Activated CD4-positive, alpha-beta T cell treated with anti-CD3 and anti-CD28 coated beads for 48 hours (primary cell): ENCODE results near the gene NDN.
"Not testable (repeated sequence)": the region's sequence is repeated elsewhere in the genome, so short reads cannot be mapped to it uniquely, and the experiment has no call there.

Source experiments
- DNase-seq: peaks from one replicate; pipeline ENCODE4 v3.0.0-alpha.2; 2020

NDN gene, protein sequence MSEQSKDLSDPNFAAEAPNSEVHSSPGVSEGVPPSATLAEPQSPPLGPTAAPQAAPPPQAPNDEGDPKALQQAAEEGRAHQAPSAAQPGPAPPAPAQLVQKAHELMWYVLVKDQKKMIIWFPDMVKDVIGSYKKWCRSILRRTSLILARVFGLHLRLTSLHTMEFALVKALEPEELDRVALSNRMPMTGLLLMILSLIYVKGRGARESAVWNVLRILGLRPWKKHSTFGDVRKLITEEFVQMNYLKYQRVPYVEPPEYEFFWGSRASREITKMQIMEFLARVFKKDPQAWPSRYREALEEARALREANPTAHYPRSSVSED

DNA sequence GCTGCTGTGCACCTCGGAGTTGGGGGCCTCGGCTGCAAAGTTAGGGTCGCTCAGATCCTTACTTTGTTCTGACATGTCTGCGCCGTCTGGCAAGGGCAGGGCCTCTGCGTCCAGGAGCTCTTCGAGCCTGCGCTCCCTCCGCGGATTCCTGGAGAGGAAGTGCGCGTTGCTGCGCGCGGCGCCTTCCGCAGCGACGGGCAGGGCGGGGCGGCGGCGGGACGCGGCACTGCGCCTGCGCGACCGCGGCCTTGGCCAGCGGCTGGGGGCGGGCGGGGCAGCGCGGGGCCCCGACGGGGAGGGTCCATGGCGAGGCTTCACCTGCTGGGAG lies at the start of gene NDN:
Gene NDN (minus strand): TSS at position 163 of the 328 bp plus-strand sequence. CDS start 88 bp downstream, at position 75.
- DNase-seq: peak; percentile 15

DNA sequence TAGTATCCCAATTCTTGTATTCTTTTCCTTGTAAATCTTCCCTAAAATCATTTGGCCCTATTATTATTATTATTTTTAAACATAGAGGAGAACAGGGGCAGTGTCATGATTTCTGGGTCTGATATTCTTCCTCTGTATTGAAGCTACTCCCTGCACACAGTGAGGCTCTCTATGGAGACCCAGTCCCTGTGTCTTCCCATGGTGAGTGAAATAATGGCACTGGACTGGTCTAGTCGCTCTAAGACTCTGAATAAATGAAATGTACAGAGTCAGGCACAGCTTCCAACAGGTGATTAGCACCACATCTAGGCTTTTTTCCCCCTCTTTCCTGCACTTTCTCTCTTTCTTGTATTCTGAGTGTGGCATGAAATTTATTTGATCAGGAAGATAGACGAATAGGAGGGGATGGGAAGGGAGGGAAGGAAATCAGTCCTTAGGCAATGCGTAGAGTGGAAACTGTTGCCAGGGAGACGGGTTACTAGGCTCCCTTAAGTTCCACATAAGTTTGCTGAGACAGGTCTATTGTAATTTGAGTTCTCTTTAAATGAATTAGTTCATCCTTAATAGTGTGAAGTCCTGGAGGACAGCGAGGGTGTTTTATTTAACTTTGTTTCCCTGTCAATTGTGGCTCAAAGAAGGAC lies 49.0 kb upstream of the NDN start:
- no peak for DNase-seq

DNA sequence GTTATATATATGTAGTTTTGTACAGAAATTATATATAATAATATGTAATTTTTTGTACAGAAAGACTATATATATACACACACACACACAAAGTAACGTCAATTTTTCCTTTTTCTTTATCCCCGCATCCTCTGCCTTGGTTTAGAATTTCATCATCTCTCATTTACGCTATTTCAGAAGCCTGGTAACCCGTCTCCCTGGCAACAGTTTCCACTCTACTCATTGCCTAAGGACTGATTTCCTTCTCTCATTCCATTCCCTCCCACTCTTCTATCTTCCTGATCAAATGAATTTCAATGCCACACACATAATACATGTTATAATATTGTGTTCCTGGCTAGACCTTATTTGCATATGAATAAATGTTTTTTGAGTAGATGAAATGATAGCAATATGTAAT lies 47.8 kb upstream of the NDN start:
- DNase-seq: no peak

DNA sequence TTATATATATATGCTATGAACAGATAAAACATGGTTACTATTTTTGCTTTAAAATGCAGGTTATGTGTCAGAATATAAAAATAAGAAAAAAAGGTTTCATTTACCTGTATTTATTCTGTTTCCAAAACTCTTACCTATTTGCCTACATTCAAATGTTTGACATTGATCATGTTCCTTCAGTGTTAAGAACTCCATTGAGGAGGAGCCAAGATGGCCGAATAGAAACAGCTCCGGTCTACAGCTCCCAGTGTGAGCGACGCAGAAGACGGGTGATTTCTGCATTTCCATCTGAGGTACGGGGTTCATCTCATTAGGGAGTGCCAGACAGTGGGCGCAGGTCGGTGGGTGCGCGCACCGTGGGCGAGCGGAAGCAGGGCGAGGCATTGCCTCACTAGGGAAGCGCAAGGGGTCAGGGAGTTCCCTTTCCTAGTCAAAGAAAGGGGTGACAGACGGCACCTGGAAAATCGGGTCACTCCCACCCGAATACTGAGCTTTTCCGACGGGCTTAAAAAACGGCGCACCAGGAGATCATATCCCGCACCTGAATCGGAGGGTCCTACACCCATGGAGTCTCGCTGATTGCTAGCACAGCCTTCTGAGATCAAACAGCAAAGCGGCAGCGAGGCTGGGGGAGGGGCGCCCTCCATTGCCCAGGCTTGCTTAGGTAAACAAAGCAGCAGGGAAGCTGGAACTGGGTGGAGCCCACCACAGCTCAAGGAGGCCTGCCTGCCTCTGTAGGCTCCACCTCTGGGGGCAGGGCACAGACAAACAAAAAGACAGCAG lies 27.0 kb upstream of the NDN start:
- DNase-seq: not testable (repeated sequence)

DNA sequence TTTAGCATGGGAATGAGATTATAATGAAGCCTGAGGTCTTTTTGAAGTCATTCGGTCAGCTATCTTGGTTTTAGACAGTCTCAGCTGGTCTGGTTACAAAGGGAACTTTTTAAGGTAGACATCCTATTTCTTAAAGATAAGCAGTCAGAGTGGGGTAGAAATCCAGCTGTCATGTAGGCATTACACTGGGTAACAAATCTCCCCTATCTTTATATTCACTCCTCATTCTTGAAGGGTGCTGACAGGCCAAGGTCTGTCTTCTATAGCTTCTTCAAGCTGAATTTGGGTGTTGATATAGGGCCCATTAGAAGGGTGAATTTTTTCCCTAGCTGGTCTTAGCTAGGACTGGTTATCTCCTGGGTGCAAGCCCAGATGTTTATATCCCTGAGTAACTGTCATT lies 21.2 kb upstream of the NDN start:
- no peak for DNase-seq

DNA sequence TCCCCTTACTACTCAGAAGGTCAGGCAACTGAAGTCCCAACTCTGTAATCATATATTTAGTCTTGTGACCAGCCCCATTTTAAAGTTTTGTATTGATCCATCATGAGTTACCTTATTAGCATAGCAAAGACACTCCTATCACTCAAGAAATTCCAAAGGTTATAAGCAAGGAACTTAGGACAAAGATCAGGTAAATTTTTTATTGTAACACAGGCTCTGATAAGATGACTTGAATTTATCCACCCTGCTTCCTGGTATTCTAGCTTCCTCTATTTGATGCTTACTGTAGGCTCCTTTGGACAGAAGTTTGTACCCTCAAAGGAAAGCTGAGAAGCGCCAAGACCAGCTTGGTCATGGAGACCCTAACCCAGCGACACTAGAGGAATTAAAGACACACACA lies 8.2 kb upstream of the NDN start:
- no peak for DNase-seq

DNA sequence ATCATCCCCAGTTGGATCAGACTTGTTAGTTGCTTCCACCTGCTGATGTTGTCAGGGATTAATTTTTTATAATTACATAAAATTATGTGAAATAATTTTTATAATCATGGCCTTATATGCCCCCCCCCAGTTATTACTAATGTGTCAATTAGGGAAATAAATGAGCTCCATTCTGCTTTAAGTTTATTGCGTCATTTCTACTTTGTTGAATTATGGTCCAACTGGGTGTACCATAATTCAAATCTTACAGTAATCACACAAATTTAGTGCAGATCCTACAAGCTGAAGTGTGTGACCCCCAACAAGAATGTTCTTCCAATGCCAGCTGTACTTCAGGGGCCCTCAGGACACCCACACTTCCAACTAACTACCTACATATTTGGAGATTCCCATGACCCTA lies 7.5 kb upstream of the NDN start:
- no peak for DNase-seq

DNA sequence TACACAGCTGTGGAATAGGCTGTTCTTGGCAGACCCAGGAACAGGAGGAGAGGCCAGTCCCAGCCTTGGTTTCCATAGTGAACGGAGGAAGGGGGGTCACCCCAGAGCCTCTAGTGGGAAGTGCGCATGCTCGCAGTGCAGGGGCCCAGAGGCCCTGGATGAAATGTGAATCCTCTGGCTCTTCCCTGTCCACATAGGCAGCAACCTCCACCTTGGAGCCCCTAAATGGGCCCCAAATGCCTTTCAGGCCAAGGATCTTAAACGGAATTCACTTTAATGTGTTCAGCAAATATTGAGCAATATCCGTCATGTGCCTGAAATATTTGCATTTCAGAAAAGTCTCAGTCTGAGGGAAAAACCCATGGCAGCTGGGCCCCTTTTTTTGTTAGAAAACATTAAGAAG lies 3.3 kb upstream of the NDN start:
- no peak for DNase-seq

DNA sequence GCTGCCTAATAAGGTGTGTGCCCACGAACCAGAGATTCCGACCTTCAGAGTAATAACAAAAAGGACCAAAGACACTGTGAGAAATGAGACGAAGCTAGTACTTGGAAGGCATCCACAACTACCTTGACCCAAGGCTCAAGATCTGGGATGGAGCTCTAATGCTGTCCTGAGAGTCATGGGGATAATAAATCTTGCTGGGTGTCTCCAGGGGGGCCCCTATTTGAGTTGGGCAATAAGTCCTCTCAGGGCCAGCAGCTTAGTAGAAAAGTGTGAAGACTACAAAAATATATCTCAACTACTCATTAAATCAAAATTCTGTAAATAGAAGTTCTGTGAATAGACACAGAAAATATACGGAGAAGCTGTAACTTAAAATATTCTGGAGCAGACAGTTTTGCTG lies 2.9 kb upstream of the NDN start:
- no peak for DNase-seq

DNA sequence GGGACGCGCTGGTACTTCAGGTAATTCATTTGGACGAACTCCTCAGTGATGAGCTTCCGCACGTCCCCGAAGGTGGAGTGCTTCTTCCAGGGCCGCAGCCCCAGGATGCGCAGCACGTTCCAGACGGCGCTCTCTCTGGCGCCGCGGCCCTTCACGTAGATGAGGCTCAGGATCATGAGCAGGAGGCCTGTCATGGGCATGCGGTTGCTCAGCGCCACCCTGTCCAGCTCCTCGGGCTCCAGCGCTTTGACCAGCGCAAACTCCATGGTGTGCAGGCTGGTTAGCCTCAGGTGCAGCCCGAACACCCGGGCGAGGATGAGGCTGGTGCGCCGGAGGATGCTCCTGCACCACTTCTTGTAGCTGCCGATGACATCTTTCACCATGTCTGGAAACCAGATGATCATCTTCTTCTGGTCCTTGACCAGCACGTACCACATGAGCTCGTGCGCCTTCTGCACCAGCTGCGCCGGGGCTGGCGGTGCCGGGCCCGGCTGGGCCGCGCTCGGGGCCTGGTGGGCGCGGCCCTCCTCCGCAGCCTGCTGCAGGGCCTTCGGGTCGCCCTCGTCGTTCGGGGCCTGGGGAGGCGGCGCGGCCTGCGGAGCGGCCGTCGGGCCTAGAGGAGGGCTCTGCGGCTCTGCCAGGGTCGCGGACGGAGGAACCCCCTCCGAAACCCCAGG lies 501 bp downstream of the NDN start:
- DNase-seq: no peak

DNA sequence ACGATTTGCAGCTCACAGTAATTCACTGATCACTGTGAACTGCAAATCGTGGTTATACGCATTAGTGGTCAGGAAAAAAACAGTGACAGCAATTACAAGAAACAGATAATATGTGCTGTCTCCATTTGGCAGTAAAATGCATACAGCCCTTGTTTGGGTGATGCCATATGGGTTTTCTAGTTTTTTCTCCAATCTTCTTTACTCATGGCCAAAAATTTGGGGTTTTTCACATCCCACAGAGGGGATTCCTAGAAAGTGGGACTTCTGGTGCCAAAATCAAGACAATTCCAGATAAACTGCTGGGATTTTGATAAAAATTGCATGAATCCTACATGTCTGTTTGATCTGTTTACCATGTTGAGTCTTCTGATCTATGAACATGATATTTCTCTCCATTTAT lies 15.6 kb downstream of the NDN start:
- no peak for DNase-seq

DNA sequence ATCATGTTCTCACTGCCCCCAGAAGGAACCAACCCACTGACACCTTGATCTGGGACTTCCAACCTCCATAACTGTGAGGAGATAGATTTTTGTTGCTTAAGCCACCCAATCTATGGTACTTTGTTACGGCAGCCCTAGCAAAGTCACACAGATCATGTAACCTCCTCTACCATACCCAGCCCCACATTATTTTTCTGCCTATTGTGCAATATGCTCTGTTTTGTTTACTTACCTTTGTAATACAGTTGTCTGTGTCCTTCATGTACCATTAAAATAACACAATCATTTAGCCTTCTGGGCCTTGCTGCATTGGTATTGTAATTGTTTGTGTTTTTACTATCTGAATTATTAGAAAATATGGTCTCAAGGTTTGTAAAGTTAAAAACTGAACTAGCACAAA lies 16.1 kb downstream of the NDN start:
- no peak for DNase-seq

DNA sequence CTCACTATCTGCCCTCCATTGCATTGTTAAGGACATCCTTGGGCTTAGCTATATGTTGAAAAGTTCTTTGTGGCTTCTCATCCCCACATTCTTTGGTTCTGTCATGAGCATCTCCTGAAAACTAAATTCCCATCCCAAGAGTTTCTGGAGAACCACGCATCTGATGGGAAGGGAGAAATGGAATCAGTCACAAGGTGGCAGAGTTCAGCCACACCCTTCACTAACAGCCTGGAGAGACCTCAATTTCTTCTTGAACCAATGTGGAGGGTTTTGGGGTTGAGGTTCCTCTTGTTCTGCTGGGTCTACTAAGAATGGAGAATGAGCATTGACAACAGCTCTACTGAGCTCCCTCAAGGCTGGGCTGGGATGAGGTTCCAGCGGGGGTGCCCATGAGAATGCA lies 23.9 kb downstream of the NDN start:
- no peak for DNase-seq

DNA sequence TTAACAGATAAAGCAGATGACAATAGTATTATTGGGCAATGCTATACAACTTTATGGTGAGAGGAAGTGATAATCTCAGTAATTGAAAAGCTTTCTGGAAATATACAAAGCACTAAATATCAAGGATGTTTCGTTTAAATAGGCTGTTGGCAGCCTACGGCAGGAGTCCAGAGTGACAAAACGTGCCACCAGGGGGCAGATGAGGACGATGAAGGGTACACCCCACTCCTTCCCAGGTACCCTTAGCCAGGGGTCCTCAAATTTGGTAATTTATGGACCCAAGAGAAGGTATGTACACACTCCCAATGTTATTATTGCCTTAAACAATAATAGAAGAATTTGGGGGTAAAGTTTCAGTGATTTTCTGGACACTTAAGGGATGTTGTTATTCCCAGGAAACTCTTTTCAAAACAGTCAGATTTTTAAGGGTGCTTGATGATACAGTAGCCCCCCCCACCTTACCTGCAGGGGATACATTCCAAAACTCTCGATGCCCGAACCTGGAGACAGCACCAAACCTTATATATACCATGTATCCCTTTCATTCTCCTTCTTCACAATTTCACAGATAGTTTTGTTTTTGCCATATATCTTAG lies 38.1 kb downstream of the NDN start:
- DNase-seq: peak; percentile 53

DNA sequence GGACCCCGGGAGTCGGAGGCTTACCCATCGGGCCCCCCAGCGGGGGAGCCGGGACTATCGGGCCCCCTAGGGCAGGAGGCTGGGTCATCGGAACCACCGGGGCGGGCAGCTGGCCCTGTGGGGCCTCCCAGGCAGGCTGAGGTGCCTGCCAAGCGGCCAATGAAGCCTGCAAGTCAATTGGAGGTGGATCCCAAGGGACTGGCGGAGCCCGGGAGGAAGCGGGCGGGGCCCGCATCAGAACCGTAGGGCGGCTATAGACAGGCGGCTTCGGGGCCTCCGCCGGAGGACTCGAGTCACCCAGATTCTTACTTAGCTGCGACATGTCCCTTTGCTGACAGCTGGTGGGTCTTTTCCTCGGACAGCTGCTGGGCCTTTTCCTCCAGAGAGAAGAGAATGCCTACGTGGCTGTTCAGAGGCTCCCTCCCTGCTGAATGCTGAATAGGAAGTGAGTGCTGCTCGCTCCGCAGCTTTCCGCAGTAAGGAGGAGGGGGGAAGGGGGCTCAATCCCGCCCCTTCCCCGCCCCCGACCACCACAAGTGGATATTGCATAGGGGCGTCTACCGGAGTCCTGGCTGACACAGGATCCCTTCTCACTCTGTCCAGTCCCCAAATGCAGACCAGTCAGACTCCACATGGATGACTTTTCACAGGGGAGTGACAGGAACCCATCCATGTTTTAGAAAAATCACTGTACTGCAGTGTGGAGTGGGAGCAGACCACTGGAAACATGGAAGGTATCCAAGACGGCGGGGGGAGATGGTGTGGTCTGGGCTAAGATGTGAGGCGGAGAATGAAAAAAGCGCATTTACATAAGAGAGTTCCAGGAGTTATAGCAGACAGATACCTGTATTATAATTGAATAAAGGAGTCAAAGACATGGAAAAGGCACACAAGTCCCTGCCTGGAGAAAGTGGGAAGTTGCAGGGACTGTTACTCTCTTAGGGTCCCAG lies 39.4 kb downstream of the NDN start, which contains the start of gene MAGEL2:
Gene MAGEL2 (minus strand): TSS at position 447 of the 950 bp plus-strand sequence. CDS start 125 bp downstream, at position 322.
- DNase-seq: no peak

DNA sequence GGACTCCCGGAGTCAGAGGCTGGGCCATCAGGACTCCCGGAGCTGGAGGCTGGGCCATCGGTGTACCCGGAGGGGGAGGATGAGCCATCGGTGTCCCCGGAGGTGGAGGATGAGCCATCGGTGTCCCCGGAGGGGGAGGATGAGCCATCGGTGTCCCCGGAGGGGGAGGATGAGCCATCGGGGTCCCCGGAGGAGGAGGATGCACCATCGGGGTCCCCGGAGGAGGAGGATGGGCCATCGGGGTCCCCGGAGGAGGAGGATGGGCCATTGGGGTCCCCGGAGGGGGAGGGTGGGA lies 40.2 kb downstream of the NDN start:
- no peak for DNase-seq

DNA sequence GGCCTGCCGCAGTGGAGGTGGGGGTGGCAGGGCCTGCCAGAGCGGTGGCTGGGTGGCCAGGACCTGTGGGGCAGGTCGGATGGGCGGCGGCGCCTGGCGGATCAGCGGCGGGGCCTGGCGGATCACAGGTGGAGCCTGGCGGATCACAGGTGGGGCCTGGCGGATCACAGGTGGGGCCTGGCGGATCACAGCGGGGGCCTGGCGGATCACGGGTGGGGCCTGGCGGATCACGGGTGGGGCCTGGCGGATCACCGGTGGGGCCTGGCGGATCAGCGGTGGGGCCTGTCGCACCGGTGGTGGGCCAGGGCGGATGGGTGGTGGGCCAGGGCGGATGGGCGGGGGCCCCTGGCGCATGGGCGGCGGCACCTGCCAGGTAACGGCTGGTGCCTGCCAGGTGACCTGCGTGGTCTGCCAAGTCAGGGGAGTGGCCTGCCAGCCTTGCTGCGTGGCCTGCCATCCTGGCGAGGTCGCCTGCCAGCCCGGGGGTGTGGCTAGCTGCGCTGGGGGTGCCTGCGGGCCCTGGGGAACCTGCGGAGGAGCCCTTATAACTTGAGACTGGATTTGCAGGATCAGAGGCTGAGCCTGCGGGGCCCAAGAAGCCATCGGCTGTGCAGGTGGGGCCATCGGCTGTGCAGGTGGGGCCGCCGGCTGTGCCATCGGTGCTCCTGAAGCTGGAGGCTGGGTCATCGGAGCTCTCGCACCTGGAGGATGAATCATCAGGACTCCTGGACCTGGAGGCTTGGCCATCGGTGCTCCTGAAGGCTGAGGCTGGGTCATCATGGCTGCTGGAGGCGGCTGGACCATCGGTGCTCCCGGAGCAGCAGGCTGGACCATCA lies 40.7 kb downstream of the NDN start:
- DNase-seq: no peak

DNA sequence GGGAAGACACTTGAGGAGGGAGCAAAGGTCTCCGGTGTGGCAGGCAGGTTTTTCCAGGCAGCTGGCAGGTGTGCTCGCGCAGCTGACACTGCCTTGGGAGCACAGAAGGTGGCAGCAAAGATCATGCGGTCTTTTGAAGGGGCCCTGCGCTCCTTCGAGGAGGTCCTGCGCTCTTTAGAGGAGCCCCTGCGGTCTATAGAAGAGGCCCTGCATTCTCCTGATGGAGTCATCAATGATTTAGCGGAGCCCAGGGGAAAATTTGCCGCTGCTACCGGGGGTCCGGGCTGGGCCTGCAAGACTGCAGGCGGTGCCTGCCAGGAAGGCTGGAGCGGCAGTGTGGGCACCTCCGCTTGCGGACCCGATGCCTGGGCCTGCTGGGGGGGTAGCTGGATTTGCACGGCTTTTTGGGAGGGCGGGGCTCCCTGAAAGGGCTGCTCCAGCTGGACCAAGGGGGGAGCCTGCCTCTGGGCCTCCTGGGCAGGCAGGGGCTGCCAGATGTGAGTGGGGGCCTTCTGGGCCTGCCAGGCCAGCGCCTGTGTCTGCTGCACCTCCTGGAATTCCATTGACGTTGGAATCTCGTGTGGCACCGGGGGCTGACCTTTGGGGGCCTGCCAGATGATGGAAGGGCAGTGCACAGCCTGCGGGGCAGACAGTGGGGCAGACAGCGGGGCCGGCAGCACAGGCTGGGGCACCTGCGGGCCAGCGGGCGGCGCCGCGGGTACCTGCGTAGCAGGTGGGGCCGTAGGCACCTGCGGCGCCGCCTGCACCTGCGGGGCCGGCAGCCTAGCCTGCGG lies 41.5 kb downstream of the NDN start:
- no peak for DNase-seq

DNA sequence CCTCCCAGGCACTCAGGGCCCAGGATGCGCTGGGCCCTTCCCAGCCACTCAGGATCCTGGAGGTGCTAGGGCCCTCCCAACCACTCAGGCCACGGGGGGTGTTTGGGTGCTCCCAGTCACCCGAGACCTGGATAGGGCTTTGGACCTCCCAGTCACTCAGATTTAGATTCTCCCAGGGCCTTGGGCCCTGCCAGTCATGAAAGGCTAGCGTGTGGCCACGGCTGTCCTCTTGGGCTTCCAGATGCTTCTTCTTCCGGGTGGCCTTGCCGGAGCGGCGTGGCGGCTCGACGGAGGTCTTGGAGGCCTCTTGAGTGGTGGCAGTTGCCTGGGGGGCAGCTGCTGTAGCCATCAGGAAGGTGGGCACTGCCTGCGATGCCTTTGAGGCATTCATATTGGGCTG lies 42.3 kb downstream of the NDN start:
- no peak for DNase-seq

DNA sequence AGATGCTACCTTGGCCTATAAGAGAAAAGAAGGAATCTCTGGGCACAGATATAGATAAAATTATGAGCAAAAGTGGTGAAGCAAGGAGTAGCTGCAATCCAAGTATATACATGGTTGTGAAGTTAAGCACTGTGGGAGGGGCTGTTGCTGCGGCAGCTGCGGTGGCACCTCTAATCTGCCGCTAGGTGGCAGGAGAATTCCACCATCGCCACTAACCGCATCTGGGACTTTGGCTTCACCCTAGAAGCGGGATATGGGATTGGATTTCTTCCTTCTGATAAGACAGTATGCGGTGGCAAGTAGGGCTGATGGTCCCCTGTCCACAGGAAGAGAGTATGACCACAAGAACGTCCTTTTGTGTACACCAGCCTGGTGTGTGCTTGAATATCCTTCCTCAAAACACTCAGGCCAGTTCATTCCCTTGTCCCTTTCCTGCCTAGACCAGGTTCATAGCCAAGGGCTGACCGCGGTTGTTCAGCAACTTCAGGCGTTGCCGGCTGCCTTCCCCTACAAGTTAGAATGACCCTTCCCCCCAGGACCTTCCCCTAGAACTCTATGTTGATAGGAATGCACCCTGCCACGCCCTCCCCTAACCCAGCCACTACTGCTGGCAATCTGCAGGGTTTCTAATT lies 44.6 kb downstream of the NDN start:
- DNase-seq: peak; percentile 61
